GM03348 (cell line): ENCODE results near the gene TBCCD1.

Experiments
- DNase-seq: peaks from one replicate; pipeline ENCODE4 v3.0.0; 2012; ENCODE audit warnings: low spot score

The TBCCD1 gene, protein sequence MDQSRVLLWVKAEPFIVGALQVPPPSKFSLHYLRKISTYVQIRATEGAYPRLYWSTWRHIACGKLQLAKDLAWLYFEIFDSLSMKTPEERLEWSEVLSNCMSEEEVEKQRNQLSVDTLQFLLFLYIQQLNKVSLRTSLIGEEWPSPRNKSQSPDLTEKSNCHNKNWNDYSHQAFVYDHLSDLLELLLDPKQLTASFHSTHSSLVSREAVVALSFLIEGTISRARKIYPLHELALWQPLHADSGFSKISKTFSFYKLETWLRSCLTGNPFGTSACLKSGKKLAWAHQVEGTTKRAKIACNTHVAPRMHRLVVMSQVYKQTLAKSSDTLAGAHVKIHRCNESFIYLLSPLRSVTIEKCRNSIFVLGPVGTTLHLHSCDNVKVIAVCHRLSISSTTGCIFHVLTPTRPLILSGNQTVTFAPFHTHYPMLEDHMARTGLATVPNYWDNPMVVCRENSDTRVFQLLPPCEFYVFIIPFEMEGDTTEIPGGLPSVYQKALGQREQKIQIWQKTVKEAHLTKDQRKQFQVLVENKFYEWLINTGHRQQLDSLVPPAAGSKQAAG

GRCh38 chr3:186567072-186567921 lies at the start of gene TBCCD1:
Gene TBCCD1 (minus strand): TSS chr3:186567339. CDS start chr3:186564329, 3,010 bp downstream.
- peak; percentile 97 for DNase-seq

- DNase-seq = no peak
Observed at GRCh38 chr3:186616299-186616617, 49.1 kb upstream of the TBCCD1 start.

DNA sequence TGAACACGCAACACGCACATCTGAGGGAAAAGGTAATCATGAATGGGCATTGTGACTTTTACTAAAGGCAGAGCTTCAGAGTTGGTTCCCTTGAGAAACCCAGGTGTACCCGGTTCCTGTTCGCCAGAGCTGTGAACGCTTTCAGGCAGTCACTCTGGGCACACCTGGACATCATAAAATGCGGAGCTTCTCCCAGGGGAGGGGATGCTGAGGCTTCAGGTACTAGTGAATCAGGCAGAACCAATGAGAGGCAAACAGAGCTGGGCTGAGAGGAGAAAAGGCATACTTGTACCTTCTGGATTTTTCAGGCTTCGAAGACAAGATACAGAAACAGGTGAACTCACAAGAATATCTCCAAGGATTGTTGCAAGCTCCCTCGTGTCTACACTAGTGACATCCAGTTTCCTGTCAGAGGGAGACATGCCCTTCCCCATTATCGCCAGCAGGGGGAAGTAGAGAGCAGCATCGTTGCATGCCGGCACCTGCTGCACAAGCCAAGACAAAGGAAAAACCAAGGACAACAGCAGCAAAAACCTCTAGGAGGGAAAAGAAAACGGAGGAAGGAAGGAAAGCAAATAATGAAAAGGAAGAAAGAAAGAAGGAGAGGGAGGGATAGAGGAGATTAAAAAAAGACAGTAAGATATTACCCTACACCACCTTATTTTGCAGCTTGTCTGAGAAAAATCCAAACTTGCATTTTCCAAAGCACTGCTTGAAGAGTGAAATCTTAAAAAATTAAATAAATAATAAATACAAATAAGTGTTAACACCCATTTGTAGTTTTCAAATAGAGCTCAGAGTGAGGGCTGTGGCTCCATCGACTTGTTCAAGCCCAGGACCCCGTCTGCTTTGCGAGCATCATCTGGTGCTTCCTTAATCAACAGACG lies 47.7 kb upstream of the TBCCD1 start:
- DNase-seq = peak; percentile 87

GRCh38 chr3:186614266-186614596 lies 47.1 kb upstream of the TBCCD1 start:
- DNase-seq = no peak

- no peak for DNase-seq
Observed at GRCh38 chr3:186613637-186614265, 46.6 kb upstream of the TBCCD1 start.

- no peak for DNase-seq
Observed at GRCh38 chr3:186612721-186613636, 45.8 kb upstream of the TBCCD1 start, which contains the start of gene AHSG. Gene AHSG (plus strand): TSS chr3:186613060. CDS start chr3:186613142, 82 bp downstream.

- no peak for DNase-seq
Observed at GRCh38 chr3:186612065-186612464, 44.9 kb upstream of the TBCCD1 start.

DNA sequence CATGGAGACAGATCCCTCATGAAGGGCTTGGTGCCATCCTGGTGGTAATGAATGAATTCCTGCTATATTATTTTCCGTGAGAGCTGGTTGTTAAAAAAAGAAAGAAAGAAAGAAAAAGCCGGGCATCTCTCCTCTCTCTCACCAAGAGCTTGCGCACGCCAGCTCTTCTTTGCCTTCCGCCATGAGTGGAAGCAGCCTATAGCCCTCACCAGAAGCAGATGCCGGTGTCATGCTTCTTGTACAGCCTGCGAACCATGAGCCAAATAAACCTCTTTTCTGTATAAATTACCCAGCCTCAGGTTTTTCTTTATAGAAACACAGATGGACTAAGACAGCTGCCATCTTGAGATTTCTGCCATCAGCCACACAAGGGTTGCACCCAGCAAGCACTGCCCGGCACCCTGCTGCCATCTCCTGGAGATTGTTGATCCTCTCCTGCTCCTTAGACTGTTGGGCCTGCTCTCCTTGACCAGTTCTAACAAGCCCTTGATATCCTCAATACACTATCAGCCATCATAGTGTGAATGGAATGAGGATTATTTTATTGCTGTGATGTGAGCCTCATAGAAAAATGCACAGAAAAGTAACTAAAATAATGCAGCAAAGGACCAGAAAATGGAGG lies 42.2 kb upstream of the TBCCD1 start:
- DNase-seq = peak; percentile 20

- no peak for DNase-seq
Observed at GRCh38 chr3:186608624-186609215, 41.6 kb upstream of the TBCCD1 start.

GRCh38 chr3:186605561-186606545 lies 38.7 kb upstream of the TBCCD1 start:
- no peak for DNase-seq

DNA sequence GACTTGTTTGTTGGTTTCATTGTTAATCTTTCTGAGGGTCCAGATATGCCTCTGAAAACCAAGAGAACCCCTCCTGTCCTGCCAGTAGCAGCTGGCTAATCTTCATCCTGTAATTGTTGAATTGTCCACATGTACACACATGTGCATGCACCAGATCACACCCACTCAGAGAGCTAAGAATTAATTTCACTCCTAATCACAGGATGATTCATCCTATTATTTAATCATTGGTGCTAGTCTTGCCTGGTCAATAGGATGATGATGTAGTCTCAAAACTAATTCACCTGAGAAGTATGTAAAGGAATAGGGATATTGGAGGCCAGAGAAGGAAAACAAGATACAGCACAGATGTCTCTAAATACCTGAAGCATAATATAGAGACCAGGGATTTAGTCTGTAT lies 37.9 kb upstream of the TBCCD1 start:
- no peak for DNase-seq

DNA sequence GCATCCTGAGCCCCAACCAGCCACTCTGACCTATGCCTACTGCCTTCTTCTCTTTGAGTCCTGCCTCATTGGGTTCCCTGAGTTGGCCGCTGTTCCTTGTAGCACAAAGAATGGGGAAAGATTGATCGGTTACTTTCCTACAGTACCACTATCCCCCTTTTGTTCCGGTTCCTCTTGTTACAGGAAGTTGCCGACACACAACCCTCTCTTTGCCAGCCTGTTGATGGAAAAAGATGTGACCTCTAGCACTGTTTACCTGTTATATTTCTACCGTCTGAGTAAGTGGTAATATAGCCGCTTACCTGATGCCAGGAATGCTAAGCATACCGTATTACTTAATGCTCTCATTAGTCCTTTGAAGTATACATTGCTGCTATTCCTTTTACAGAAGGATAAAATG lies 36.0 kb upstream of the TBCCD1 start:
- no peak for DNase-seq

GRCh38 chr3:186600896-186601295 lies 33.8 kb upstream of the TBCCD1 start:
- DNase-seq = no peak

DNA sequence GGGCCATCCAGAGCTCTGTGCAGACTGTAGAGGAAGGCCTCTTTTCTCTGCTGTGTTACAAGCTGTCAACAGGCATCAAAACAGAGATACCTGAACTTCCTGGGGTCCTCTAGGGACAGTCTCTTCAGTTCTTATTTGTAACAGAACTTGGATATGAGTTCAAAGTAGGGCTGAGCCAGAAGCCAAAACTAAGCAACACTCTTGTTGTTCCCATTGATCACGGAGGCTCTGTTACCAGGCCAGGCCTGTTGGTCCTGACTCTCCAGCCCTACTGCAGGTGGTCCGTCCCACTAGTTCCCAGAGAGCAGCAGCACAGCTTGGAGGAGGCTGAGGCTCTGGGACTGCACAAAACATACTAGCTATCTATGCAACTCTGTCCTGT lies 32.6 kb upstream of the TBCCD1 start:
- DNase-seq = no peak

GRCh38 chr3:186599142-186599784 lies 32.1 kb upstream of the TBCCD1 start:
- no peak for DNase-seq

DNA sequence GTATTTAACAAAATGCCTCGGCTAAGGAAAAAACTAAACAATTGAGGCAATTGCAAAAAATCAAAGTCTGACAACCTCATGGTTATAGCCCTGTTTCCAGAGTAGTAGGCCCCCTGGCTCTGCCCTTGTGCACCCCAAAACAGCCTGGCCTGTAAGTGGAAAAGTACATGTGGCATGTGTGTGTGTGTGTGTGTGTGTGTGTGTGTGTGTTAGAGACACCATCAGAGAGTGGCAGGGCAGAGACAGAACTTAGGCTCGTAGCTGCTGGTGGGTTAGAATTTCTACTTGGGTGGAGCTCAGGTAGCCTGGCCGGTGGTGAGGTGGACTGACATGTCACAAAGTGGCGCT lies 31.6 kb upstream of the TBCCD1 start:
- DNase-seq = no peak

GRCh38 chr3:186598108-186598784 lies 31.1 kb upstream of the TBCCD1 start:
- peak; percentile 38 for DNase-seq
